Endothelial cell of hepatic sinusoid (primary cell): ENCODE results near the gene HMHB1.

Experiments used
- in situ Hi-C: cut with HindIII; loops from 2 replicates; pipeline ENCODE4 v1.10.0; 2017; ENCODE audit warnings: low sequenced_read_pairs

The HMHB1 gene

GRCh38 chr5:143800715-143801114, 11.2 kb upstream of the HMHB1 start:
- in situ Hi-C loops: loop anchor here (25.0 kb wide), 1 partner anchor 388 kb away; the partner anchor contains the start of gene NR3C1

DNA sequence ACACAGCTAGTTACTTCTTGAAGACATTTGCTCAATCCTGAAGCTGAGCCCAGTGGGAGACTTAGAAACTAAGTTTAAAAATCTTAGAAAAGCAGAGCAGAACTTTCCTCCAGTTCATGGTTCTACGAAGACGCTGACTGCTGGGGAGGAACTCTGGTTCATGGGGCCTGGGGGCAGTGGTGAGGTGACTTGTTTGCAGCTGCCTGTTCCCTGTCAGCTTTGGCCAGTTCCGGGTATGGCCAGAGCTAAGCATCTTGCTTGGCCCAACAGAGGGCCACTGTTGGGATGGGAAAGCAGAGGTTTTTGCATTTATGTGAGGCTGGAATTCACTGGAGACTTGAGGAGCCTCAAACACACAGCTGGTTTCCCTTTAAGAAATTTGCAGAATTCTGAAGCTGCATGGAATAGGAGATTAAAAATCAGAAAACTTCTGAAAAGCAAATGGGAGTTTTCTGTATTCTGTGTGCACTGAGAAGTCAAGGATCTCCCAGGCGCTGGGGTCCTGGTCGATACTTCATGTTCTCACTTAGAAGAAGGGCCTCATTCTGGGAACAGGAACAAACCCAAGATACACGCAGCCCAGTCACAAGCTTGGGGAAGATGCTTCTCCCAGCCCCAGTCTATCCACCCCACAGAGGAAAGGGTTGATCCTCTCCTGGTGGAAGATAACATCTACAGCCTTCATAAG, 10.6 kb upstream of the HMHB1 start:
- in situ Hi-C loops: loop anchor here (25.0 kb wide), 1 partner anchor 389 kb away; the partner anchor contains the start of gene NR3C1

DNA sequence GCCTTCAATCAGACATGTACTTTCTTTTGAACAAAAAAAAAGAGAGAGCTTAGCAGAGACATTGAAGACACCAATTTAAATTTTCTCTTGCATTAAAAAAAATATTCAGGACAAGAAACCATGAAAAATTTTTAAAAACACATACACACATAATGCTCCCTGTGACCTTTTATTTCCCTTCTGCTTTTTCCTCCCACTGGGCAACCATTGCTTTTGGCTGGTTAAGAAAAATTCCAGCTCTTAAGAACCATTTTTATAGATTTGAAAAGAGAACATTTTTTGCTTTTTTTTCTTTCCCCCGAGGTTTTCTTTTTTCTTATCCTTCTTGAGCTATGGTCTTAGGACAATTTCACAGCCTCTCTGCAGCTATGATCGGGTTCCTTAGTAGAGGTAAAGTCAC, 6.1 kb upstream of the HMHB1 start:
- in situ Hi-C loops: loop anchor here (25.0 kb wide), 1 partner anchor 394 kb away; the partner anchor contains the start of gene NR3C1

DNA sequence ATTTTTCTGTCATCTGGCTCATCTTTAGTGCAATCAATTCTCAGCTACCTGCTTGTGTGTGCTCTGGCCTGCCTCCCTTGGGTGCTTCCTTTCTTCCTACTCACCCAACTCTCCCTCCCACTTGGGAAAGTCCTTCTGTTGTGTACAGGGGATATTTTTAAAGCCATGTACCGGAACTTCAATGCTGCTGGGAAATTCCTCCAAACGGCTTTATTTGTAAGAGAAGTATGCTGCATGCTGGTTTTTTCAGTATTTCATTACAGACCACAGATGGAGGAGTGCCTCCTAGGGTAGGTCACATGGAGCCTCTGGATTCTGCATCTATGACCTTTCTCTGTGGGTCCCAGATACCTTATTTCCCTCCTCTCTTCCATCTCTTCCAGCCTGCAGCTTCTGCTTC, 5.4 kb upstream of the HMHB1 start:
- in situ Hi-C loops: loop anchor here (25.0 kb wide), 1 partner anchor 394 kb away; the partner anchor contains the start of gene NR3C1

GRCh38 chr5:143807401-143807800, 4.6 kb upstream of the HMHB1 start:
- in situ Hi-C loops: loop anchor here (25.0 kb wide), 1 partner anchor 395 kb away; the partner anchor contains the start of gene NR3C1

- in situ Hi-C loops: loop anchor here (25.0 kb wide), 1 partner anchor 404 kb away; the partner anchor contains the start of gene NR3C1
These were observed 4.4 kb downstream of the HMHB1 start for GRCh38 chr5:143816370-143816769.

DNA sequence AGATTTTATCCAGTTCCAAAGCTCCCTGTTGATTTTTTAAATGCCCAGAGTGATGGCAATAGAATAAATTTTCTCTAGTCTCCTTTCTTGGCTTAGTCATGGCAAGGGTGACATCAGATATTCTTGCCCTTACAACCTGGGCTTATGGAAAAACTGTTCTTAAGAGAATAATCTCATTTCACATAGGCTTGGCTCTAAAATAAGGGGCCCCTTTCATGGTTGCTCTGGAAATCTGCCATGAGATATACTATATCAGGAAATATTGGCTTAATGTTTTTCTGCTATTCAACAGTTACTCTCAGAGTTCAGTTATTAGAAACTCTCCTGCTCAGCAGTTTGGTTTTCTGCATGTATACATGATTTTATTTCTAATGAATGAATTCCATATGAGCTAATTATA, 7.8 kb downstream of the HMHB1 start:
- in situ Hi-C loops: loop anchor here (10.0 to 25.0 kb wide), 2 partner anchors 407 to 705 kb away; partner anchors contain the start of gene NR3C1

DNA sequence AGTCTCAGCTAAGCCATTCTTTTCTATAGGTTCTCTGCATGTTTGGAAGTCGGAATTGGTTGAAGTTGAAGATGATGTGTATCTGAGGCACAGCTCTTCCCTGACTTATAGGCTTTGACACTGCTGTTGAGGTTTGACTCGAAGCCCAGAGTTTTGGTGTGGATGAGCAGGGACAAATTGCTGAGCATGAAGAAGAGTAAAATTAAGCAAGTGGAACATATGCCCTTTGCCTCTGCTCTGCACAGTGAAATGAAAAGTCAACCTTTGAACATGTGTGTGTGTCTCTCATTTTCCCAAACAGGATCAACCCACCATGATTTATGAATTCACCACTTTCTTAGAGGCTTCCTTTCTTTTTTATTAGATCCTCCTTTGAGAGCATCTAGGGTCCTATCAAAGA, 8.5 kb downstream of the HMHB1 start:
- in situ Hi-C loops: loop anchor here (10.0 to 25.0 kb wide), 2 partner anchors 408 to 706 kb away; partner anchors contain the start of gene NR3C1

DNA sequence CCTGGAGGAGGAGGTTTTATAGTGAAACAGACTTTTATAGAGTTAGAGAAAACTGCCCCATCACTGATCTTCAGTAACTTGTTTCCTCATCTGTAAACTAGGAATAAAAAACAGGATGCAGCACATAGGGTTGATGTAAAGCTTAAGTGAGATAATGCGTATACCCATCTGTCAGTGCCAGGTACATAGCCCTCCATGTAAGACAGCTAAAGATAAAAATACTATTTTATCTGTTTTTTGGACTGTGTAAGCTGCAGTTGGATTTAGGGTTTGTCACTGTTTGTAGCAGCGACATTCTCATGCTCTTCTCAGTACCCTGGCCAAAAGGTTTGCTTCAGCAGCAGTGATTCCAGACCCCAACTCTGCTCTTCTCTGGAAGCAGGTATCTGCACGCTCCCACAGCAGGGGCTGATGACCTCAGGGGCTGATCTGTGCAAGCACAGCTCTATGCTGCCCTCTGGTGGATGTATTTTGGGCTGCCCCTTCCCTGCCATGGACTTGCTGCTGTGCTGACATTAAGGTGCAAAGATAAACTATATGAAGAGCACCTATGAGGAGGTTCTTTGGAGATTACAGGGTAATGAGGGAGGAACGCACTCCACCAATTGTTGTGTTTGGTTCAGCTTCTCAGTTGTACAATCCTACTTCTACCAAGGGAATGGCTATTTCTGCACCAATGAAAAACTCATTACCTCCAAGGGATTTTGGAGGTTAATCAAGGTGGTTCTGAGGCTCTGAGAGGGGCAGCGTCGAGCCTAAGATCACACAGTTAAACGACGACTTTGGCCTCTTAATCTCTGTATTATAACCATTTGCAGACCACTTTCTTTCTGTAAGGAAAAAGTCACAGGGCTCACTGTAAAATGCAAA, 13.1 kb downstream of the HMHB1 start:
- in situ Hi-C loops: loop anchor here (10.0 to 25.0 kb wide), 2 partner anchors 413 to 710 kb away; partner anchors contain the start of gene NR3C1

DNA sequence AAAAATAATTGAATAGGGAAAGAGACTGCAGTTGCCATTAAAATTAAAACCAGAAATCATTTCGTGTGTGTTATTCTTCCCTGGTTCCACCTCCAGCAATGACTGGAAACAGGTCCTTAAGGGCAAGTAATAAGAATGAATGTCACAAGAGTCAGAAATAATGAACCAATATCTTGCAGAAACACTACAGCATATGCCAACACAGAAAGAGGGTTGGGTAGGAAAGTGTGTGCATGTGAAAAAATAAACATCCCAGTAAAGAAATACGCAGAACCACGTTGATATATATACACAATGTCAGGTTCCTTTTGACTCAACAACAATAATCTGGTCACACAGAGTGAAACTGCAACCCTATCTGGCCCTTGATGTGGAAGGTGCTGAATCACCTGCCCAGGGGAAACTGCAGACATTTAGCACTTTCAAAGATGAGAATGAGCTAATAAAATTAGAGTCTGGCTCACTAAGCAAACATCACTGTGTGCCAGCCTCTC, 15.0 kb downstream of the HMHB1 start:
- in situ Hi-C loops: loop anchor here (10.0 kb wide), 1 partner anchor 712 kb away; no protein-coding TSS in a partner anchor

- in situ Hi-C loops: loop anchor here (10.0 kb wide), 1 partner anchor 714 kb away; no protein-coding TSS in a partner anchor
These were observed 16.7 kb downstream of the HMHB1 start for GRCh38 chr5:143828710-143829109.

DNA sequence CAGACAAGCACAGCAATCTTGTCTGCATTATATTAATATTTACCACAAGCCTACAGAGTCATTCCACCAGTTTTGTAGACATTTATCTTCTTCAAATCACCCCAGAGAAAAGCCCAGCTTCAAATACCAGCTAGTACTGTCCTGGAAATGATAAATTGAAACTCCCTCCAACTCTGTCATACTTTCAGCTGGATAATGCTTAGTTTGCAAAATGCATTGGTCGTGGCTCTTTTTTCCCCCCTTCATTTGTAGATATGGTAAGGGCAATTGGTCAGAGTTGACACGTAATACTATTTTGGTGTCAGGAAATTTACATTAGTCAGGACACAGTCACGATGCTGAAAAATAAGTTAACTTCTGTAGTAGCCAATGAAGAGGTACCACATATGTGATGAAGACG, 21.2 kb downstream of the HMHB1 start:
- in situ Hi-C loops: no loop called here

- in situ Hi-C loops: no loop called here
These were observed 23.3 kb downstream of the HMHB1 start for GRCh38 chr5:143835251-143835650.

- in situ Hi-C loops: no loop called here
These were observed 24.3 kb downstream of the HMHB1 start for GRCh38 chr5:143836161-143836725.

GRCh38 chr5:143837306-143837848, 25.4 kb downstream of the HMHB1 start:
- in situ Hi-C loops: no loop called here

- in situ Hi-C loops: no loop called here
These were observed 29.5 kb downstream of the HMHB1 start for GRCh38 chr5:143841446-143841845.

- in situ Hi-C loops: no loop called here
These were observed 31.0 kb downstream of the HMHB1 start for GRCh38 chr5:143842920-143843319.

- in situ Hi-C loops: no loop called here
These were observed 31.5 kb downstream of the HMHB1 start for GRCh38 chr5:143843461-143843860.

- in situ Hi-C loops: no loop called here
These were observed 38.2 kb downstream of the HMHB1 start for GRCh38 chr5:143850050-143850683.

DNA sequence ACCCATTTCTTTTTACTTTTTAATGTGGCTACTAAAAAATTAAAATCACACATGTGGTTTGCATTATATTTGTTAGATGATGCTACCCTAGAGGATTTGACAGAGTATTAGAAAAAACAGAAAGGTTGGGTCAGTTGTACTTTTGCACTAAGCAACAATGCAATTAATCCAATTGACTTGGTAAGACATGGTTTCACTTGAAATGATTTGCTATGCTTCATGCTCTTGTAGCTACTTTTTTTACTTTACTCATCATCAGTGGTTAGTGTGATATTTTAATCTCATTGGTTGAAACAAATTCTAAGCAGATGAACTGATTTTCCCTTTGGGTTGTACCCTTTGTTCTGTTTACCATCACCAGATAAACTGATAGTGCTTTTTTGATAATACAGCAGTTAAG, 39.4 kb downstream of the HMHB1 start:
- in situ Hi-C loops: no loop called here
